ENCODE results near the gene THBS4.

Gene THBS4

GRCh38 chr5:80116465-80116864 lies 81.3 kb downstream of the THBS4 start:
- DNase-seq (ENCODE audit: low spot score) = no peak

DNA sequence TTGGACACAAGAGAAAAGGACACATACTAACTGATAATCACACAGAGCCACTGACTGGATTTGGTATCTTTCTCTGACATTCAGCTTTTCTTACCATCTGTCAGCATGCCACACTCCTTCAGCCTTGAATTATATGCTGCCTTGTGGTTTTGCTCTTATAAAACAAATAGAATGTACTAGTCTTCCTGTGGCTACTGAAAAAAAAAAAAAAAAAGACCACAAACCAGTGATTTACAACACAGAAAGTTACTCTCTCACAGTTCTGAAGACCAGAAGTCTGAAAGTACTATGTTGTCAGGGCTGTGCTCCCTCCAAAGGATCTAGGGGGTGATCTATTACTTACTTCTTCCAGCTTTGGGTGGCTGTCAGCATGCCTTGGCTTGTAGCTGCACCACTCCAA lies 82.3 kb downstream of the THBS4 start:
- no peak for DNase-seq (ENCODE audit: low spot score)

DNA sequence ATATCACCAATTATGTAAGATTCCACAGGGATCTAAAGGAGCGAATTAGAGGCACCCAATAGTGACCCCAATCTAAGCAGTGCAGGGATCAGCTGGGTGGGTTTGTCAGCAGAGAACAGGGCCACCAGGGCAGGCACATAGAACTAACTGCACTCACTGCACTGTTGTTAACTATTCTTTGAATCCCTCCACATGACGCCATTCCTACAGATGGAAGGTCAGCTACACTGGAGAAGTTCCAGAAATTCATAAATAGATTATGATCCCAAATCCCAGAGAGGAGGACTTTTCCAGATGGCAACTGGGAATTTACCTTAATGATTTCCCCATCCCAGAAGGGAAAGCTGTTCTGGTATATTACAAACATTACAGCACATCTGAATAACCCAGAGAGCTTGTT lies 84.2 kb downstream of the THBS4 start:
- DNase-seq (ENCODE audit: low spot score) = no peak

- DNase-seq (ENCODE audit: low spot score) = no peak
Observed at GRCh38 chr5:80122579-80122978, 87.4 kb downstream of the THBS4 start.

DNA sequence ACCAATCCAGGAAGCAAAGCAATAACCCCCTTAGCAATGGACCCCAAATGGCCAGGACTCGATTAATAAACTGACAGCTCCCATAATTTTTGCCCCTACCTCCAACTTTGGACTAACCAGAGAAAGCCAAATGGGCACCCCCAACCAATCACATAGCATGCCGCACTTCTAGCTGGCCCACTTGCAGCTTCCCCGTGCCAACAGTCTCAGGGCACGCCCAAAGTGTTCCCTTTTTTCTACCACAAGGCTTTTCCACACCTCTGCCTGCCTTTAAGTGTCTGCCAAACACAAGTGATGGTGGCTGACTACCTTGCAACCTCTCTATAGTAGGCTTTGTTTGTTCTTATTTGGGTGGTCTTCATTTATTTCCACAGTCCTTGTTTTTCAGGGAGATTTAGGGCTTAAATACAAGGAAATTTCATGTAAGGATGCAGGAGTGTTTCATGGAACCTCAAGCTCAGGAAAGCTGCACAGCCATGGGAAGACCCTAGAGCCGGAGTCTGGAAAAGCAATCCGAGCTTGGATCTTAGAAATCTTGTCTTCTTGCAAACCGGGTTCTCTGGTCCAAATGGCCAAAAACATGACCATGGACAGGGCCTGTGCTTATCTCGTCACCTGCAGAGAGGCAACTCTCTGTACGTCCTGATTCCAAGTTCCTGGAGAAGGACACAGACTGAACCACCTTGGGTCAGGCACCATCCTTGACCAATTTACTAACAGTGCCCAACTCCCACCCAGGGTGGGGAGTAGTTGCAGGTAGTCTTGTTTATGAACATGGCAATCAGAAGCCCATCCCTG lies 89.2 kb downstream of the THBS4 start:
- DNase-seq (ENCODE audit: low spot score) = no peak

GRCh38 chr5:80125022-80125961 lies 90.1 kb downstream of the THBS4 start:
- DNase-seq (ENCODE audit: low spot score) = no peak

- DNase-seq (ENCODE audit: low spot score) = no peak
Observed at GRCh38 chr5:80125962-80126480, 90.9 kb downstream of the THBS4 start.

GRCh38 chr5:80127116-80127552 lies 92.0 kb downstream of the THBS4 start:
- no peak for DNase-seq (ENCODE audit: low spot score)

- no peak for DNase-seq (ENCODE audit: low spot score)
Observed at GRCh38 chr5:80128141-80128540, 93.0 kb downstream of the THBS4 start.

- no peak for DNase-seq (ENCODE audit: low spot score)
Observed at GRCh38 chr5:80129146-80129545, 94.0 kb downstream of the THBS4 start.
